ENCODE results near the gene CLRN3. TPM values are rescaled to one million over a fixed set of nuclear protein-coding genes. Genes with fewer than 3 reads are reported as not detected.
A peak's percentile ranks its signal among the peaks of the same experiment; 100 is the strongest.

Gene CLRN3
- total and polyA plus RNA-seq, 12 donors: not detected

- H3K27ac ChIP-seq: no peak overlapping the region
- intact Hi-C loops (cut with DNase I): no loop called here
- peaks cover 0 to 17% (median 6%) of the 10 kb centered on the region in 9 donors for H3K4me1 ChIP-seq
- H3K9me3 ChIP-seq: peaks cover 0 to 13% (median 0%) of the 10 kb centered on the region in 11 donors
- no peak for ATAC-seq
- H3K27me3 ChIP-seq: no peaks in the 10 kb centered on the region
- peaks cover 0 to 20% (median 0%) of the 10 kb centered on the region in 9 donors for H3K36me3 ChIP-seq
- H3K4me3 ChIP-seq: no peak overlapping the region
- DNase-seq: no peak
- TF ChIP-seq CTCF (IDR thresholded peaks at IDR 0.05): no peak
Measured at GRCh38 chr10:127937069-127937468, 44.3 kb upstream of the CLRN3 start.

GRCh38 chr10:127935071-127935561, 42.4 kb upstream of the CLRN3 start:
- ATAC-seq (peak in 2 of 8 donors; percentile 11 to 31), DNase-seq (no peak)
- WGBS, 2 donors: 82 to 88% methylated on average over 16 of the region's 16 CpGs
- intact Hi-C loops (cut with DNase I): no loop called here
- no peak for TF ChIP-seq CTCF (IDR thresholded peaks at IDR 0.05)
- H3K4me3 ChIP-seq: no peak overlapping the region
- no peaks in the 10 kb centered on the region for H3K27me3 ChIP-seq
- peaks cover 0 to 21% (median 0%) of the 10 kb centered on the region in 9 donors for H3K36me3 ChIP-seq
- H3K9me3 ChIP-seq: peaks cover 0 to 14% (median 0%) of the 10 kb centered on the region in 11 donors
- peaks cover 0 to 16% (median 6%) of the 10 kb centered on the region in 9 donors for H3K4me1 ChIP-seq
- H3K27ac ChIP-seq: no peak overlapping the region

GRCh38 chr10:127934383-127934782, 41.6 kb upstream of the CLRN3 start:
- Histone ChIP-seq H3K9me3 (peaks cover 0 to 14% (median 0%) of the 10 kb centered on the region in 11 donors), H3K4me3 (no peak overlapping the region), H3K27me3 (no peaks in the 10 kb centered on the region), H3K36me3 (peaks cover 0 to 21% (median 0%) of the 10 kb centered on the region in 9 donors), H3K4me1 (peaks cover 0 to 16% (median 6%) of the 10 kb centered on the region in 9 donors), H3K27ac (no peak overlapping the region)
- TF ChIP-seq CTCF (IDR thresholded peaks at IDR 0.05): no peak
- WGBS, 2 donors: 96 to 98% methylated on average over 14 of the region's 14 CpGs
- peak in 1 of 8 donors; percentile 48 for ATAC-seq
- intact Hi-C loops (cut with DNase I): no loop called here
- no peak for DNase-seq

- ATAC-seq (no peak), DNase-seq (no peak)
- Histone ChIP-seq H3K27me3 (no peaks in the 10 kb centered on the region), H3K4me3 (no peak overlapping the region), H3K4me1 (peaks cover 0 to 20% (median 5%) of the 10 kb centered on the region in 9 donors), H3K27ac (no peak overlapping the region), H3K9me3 (peaks cover 0 to 14% (median 0%) of the 10 kb centered on the region in 11 donors), H3K36me3 (peaks cover 0 to 21% (median 0%) of the 10 kb centered on the region in 9 donors)
- no peak for TF ChIP-seq CTCF (IDR thresholded peaks at IDR 0.05)
- whole genome bisulfite sequencing, 2 donors: 91 to 93% methylated on average over 5 of the region's 5 CpGs
- intact Hi-C loops (cut with DNase I): no loop called here
Measured at GRCh38 chr10:127933271-127933670, 40.5 kb upstream of the CLRN3 start.

Measured in heart right ventricle (tissue), 16 donors.